HL-60 (cell line): ENCODE data around the gene DCAF7.

ENCODE experiments used
- DNase-seq, 2 experiments: peaks; one replicate each; pipeline ENCODE4 v3.0.0-alpha.2; 2010 to 2020; ENCODE audit warnings: low read depth in 1 of 2, low spot score in 1 of 2
- H3K27ac ChIP-seq: fragments of 250-450 bp; sonication (Bioruptor Pico); replicated peaks from 2 replicates; pipeline ENCODE4 v1.5.1; 2020; ENCODE audit warnings: mild to moderate bottlenecking, moderate library complexity
- H3K27me3 ChIP-seq: fragments of 250-450 bp; sonication (Bioruptor Pico); 2 replicates; pipeline ENCODE4 v1.5.1; 2021; ENCODE audit warnings: mild to moderate bottlenecking, moderate library complexity; ENCODE audit not compliant: insufficient read depth, poor library complexity, severe bottlenecking
- H3K4me3 ChIP-seq: replicated peaks from 2 replicates; pipeline ENCODE4 v1.5.1; 2011; ENCODE audit warnings: mild to moderate bottlenecking, control low read depth, low read length; ENCODE audit not compliant: insufficient read depth
- GABPA ChIP-seq: IDR thresholded peaks from 2 replicates; pipeline ENCODE4 v1.6.1; 2012; ENCODE audit warnings: low read depth
- POLR2AphosphoS5 ChIP-seq: IDR thresholded peaks from 2 replicates; pipeline ENCODE4 v1.6.1; 2012; ENCODE audit warnings: low read depth
- SPI1 ChIP-seq: IDR thresholded peaks from 2 replicates; pipeline ENCODE4 v1.6.1; 2012; ENCODE audit warnings: low read depth, mild to moderate bottlenecking, borderline replicate concordance
- TF ChIP-seq, protein P1 (sequence below): IDR thresholded peaks from one replicate; pipeline ENCODE4 v1.5.1; 2011; ENCODE audit warnings: low read length, control low read depth, inconsistent platforms; ENCODE audit not compliant: insufficient read depth
- TF ChIP-seq, protein P2 (sequence below): IDR thresholded peaks from 2 replicates; pipeline ENCODE4 v1.6.1; 2012; ENCODE audit warnings: low read depth; ENCODE audit not compliant: insufficient replicate concordance

DCAF7 gene

DNA sequence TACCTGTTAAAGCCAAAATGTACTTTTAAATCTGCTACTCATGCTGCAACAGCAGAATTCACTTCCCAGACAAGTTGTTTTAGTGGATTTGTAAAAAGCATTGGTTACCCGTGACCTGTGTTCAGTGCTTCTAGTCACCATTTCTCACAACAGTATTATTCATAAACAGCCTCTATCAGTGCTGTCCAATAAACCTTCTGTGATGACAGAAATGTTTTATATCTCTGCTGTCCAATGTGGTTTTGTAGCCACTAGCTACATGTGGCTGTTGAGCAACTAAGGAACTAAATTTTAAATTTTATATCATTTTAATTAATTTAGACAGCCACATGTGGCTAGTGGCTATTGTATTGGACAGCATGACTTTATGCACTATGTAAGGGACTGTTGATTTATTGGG lies 84.5 kb downstream of the DCAF7 start:
- no peaks in the 10 kb centered on the region for H3K27me3 ChIP-seq
- no peak for DNase-seq
- no peak for TF ChIP-seq GABPA
- TF ChIP-seq, protein P1, sequence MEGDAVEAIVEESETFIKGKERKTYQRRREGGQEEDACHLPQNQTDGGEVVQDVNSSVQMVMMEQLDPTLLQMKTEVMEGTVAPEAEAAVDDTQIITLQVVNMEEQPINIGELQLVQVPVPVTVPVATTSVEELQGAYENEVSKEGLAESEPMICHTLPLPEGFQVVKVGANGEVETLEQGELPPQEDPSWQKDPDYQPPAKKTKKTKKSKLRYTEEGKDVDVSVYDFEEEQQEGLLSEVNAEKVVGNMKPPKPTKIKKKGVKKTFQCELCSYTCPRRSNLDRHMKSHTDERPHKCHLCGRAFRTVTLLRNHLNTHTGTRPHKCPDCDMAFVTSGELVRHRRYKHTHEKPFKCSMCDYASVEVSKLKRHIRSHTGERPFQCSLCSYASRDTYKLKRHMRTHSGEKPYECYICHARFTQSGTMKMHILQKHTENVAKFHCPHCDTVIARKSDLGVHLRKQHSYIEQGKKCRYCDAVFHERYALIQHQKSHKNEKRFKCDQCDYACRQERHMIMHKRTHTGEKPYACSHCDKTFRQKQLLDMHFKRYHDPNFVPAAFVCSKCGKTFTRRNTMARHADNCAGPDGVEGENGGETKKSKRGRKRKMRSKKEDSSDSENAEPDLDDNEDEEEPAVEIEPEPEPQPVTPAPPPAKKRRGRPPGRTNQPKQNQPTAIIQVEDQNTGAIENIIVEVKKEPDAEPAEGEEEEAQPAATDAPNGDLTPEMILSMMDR: no peak
- TF ChIP-seq, protein P2, sequence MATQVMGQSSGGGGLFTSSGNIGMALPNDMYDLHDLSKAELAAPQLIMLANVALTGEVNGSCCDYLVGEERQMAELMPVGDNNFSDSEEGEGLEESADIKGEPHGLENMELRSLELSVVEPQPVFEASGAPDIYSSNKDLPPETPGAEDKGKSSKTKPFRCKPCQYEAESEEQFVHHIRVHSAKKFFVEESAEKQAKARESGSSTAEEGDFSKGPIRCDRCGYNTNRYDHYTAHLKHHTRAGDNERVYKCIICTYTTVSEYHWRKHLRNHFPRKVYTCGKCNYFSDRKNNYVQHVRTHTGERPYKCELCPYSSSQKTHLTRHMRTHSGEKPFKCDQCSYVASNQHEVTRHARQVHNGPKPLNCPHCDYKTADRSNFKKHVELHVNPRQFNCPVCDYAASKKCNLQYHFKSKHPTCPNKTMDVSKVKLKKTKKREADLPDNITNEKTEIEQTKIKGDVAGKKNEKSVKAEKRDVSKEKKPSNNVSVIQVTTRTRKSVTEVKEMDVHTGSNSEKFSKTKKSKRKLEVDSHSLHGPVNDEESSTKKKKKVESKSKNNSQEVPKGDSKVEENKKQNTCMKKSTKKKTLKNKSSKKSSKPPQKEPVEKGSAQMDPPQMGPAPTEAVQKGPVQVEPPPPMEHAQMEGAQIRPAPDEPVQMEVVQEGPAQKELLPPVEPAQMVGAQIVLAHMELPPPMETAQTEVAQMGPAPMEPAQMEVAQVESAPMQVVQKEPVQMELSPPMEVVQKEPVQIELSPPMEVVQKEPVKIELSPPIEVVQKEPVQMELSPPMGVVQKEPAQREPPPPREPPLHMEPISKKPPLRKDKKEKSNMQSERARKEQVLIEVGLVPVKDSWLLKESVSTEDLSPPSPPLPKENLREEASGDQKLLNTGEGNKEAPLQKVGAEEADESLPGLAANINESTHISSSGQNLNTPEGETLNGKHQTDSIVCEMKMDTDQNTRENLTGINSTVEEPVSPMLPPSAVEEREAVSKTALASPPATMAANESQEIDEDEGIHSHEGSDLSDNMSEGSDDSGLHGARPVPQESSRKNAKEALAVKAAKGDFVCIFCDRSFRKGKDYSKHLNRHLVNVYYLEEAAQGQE: no peak
- TF ChIP-seq POLR2AphosphoS5: no peak
- TF ChIP-seq SPI1: no peak
- H3K27ac ChIP-seq: peak overlapping the region; percentile 60
- no peak overlapping the region for H3K4me3 ChIP-seq

DNA sequence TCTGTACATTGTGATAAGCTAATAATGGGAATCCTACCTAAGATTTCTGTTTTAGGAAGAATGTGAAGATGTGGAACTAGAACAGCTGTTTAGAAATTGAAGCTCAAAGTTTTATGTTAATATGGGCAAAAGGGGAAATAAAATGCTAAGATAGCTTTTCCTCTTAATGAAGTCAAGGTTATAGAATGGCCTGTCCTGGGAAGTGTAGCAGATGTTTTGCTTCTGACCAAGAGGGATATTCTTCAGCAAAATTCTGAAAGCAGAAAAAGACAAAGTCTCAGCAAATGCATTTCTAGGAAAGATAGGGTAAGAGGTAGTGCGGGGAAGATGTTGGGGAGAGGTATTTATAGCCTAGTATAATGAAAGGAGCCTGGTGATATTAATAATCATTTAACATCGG lies 85.0 kb downstream of the DCAF7 start:
- Histone ChIP-seq H3K27me3 (no peaks in the 10 kb centered on the region), H3K27ac (no peak overlapping the region), H3K4me3 (no peak overlapping the region)
- DNase-seq: no peak
- TF ChIP-seq SPI1: no peak
- TF ChIP-seq, protein P2: no peak
- no peak for TF ChIP-seq GABPA
- TF ChIP-seq, protein P1: no peak
- no peak for TF ChIP-seq POLR2AphosphoS5

DNA sequence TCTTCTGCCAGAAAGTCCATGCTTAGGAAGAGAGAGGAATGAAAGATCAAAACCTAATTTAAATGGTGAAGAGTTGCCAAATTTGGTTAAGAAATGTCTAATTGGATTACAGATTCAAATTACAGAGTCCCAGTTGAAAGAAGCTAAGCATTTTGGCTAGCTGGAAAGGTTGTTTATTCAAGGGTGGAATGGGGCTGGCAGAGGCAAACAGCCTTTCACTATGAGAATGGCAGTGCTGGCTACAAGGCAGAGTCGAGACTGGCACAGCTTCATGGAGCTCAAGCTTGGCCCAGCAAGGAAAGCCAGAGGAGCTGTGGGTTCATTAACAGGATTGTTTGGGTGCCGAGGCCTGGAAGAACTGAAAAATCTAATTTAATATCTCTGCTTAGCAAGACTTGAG lies 85.5 kb downstream of the DCAF7 start:
- no peak overlapping the region for H3K4me3 ChIP-seq
- no peak for DNase-seq
- TF ChIP-seq, protein P2: no peak
- TF ChIP-seq GABPA (no peak), POLR2AphosphoS5 (no peak), SPI1 (no peak)
- TF ChIP-seq, protein P1: no peak
- H3K27me3 ChIP-seq: no peaks in the 10 kb centered on the region
- no peak overlapping the region for H3K27ac ChIP-seq
